SK-N-SH treated with all-trans-retinoic acid at 6 μM for 48 hours (cell line): ENCODE measurements around the gene MDGA2.

Source experiments
- ATAC-seq: fragments of 200-7000 bp; cut with Tn5 transposase; 3 replicates; pipeline ENCODE4 v1.9.1; 2020; ENCODE audit warnings: mild to moderate bottlenecking, moderate library complexity
- ARNTL ChIP-seq: fragments of 450-650 bp; formaldehyde crosslinking; IDR thresholded peaks from 2 replicates; pipeline ENCODE4 v1.5.0; 2020; ENCODE audit warnings: low read depth, mild to moderate bottlenecking, moderate library complexity, borderline replicate concordance
- BACH2 ChIP-seq: fragments of 250-450 bp; sonication (Bioruptor Pico); IDR thresholded peaks from 2 replicates; pipeline ENCODE4 v1.9.0; 2021; ENCODE audit warnings: mild to moderate bottlenecking, borderline replicate concordance
- CREB5 ChIP-seq: fragments of 250-450 bp; sonication (Bioruptor Pico); IDR thresholded peaks from 2 replicates; pipeline ENCODE4 v1.5.1; 2020; ENCODE audit warnings: low read depth, mild to moderate bottlenecking, moderate library complexity
- CSDC2 ChIP-seq: fragments of 250-450 bp; sonication (Bioruptor Pico); IDR thresholded peaks from 2 replicates; pipeline ENCODE4 v1.5.0; 2020; ENCODE audit warnings: mild to moderate bottlenecking, moderate library complexity
- CSRNP3 ChIP-seq: fragments of 250-450 bp; sonication (Bioruptor Pico); IDR thresholded peaks from 2 replicates; pipeline ENCODE4 v1.5.1; 2021; ENCODE audit warnings: mild to moderate bottlenecking, moderate library complexity
- GLIS3 ChIP-seq: fragments of 250-450 bp; sonication (Bioruptor Pico); IDR thresholded peaks from 2 replicates; pipeline ENCODE4 v1.5.0; 2020; ENCODE audit warnings: mild to moderate bottlenecking, moderate library complexity
- ISL1 ChIP-seq: fragments of 250-450 bp; sonication (Bioruptor Pico); IDR thresholded peaks from 2 replicates; pipeline ENCODE4 v2.1.2; 2022; ENCODE audit warnings: mild to moderate bottlenecking, moderate library complexity
- OSR1 ChIP-seq: fragments of 250-450 bp; sonication (Bioruptor Pico); IDR thresholded peaks from 2 replicates; pipeline ENCODE4 v1.8.0; 2022; ENCODE audit warnings: moderate library complexity, mild to moderate bottlenecking, inconsistent platforms
- PATZ1 ChIP-seq: fragments of 250-450 bp; sonication (Bioruptor Pico); IDR thresholded peaks from 2 replicates; pipeline ENCODE4 v1.8.0; 2020; ENCODE audit warnings: mild to moderate bottlenecking, moderate library complexity, borderline replicate concordance
- POU6F1 ChIP-seq: fragments of 250-450 bp; sonication (Bioruptor Pico); IDR thresholded peaks from 2 replicates; pipeline ENCODE4 v1.8.0; 2021; ENCODE audit warnings: low read depth, mild to moderate bottlenecking, moderate library complexity, borderline replicate concordance
- PPARA ChIP-seq: fragments of 250-450 bp; sonication (Bioruptor Pico); IDR thresholded peaks from 2 replicates; pipeline ENCODE4 v1.5.0; 2020; ENCODE audit warnings: mild to moderate bottlenecking, borderline replicate concordance
- RARB ChIP-seq: fragments of 250-450 bp; sonication (Bioruptor Pico); IDR thresholded peaks from 2 replicates; pipeline ENCODE4 v1.8.0; 2021; ENCODE audit warnings: mild to moderate bottlenecking, moderate library complexity
- TCF4 ChIP-seq: fragments of 250-450 bp; sonication (Bioruptor Pico); IDR thresholded peaks from 2 replicates; pipeline ENCODE4 v1.8.0; 2021; ENCODE audit warnings: mild to moderate bottlenecking, moderate library complexity, borderline replicate concordance
- TOX ChIP-seq: fragments of 250-450 bp; sonication (Bioruptor Pico); IDR thresholded peaks from 2 replicates; pipeline ENCODE4 v1.8.0; 2021; ENCODE audit warnings: mild to moderate bottlenecking, moderate library complexity, borderline replicate concordance
- ZC3H10 ChIP-seq: fragments of 250-450 bp; sonication (Bioruptor Pico); IDR thresholded peaks from 2 replicates; pipeline ENCODE4 v1.5.1; 2021; ENCODE audit warnings: mild to moderate bottlenecking, moderate library complexity
- ZFP3 ChIP-seq: fragments of 250-450 bp; sonication (Bioruptor Pico); IDR thresholded peaks from 2 replicates; pipeline ENCODE4 v1.5.0; 2020; ENCODE audit warnings: mild to moderate bottlenecking, moderate library complexity
- ZNF565 ChIP-seq: fragments of 450-650 bp; formaldehyde crosslinking; conservative IDR thresholded peaks from 2 replicates; pipeline ENCODE4 v1.5.0; 2020; ENCODE audit warnings: low read depth, mild to moderate bottlenecking, moderate library complexity
- ZNF70 ChIP-seq: fragments of 450-650 bp; formaldehyde crosslinking; IDR thresholded peaks from 2 replicates; pipeline ENCODE4 v1.5.0; 2020; ENCODE audit warnings: mild to moderate bottlenecking, moderate library complexity

The MDGA2 gene

GRCh38 chr14:47567273-47567672 is 108.1 kb downstream of the MDGA2 start (continued):
- TF ChIP-seq POU6F1 (CRISPR knock-in tag): no peak
- TF ChIP-seq ARNTL (CRISPR knock-in tag): no peak
- no peak for TF ChIP-seq BACH2 (CRISPR knock-in tag)
- no peak for TF ChIP-seq TOX (CRISPR knock-in tag)
- no peak for TF ChIP-seq ZNF70 (CRISPR knock-in tag)
- no peak for TF ChIP-seq ZC3H10 (CRISPR knock-in tag)
- TF ChIP-seq CSRNP3: no peak

GRCh38 chr14:47557894-47558293 is 117.5 kb downstream of the MDGA2 start:
- ATAC-seq: no peak
- TF ChIP-seq ARNTL (CRISPR knock-in tag): no peak
- no peak for TF ChIP-seq ZNF565 (CRISPR knock-in tag)
- TF ChIP-seq CREB5: no peak

GRCh38 chr14:47555333-47555732 is 120.1 kb downstream of the MDGA2 start:
- no peak for ATAC-seq
- TF ChIP-seq ARNTL (CRISPR knock-in tag) (no peak), PPARA (CRISPR knock-in tag) (no peak), OSR1 (CRISPR knock-in tag) (no peak), CREB5 (no peak), ZC3H10 (CRISPR knock-in tag) (no peak), CSDC2 (CRISPR knock-in tag) (no peak), ISL1 (no peak), RARB (CRISPR knock-in tag) (no peak)
- TF ChIP-seq, all 23 proteins: peak for 0

- TF ChIP-seq RARB (CRISPR knock-in tag) (no peak), ZFP3 (CRISPR knock-in tag) (no peak), TCF4 (CRISPR knock-in tag) (no peak), CSRNP3 (no peak), PATZ1 (CRISPR knock-in tag) (no peak), GLIS3 (no peak), ARNTL (CRISPR knock-in tag) (no peak), TOX (CRISPR knock-in tag) (no peak)
- TF ChIP-seq, all 23 proteins: peak for 0
- no peak for ATAC-seq
Observed at GRCh38 chr14:47549886-47550285, 125.5 kb downstream of the MDGA2 start.
